ENCODE measurements around the gene MED17. TPM values are rescaled to one million over a fixed set of nuclear protein-coding genes. Genes with fewer than 3 reads are reported as not detected.

The MED17 gene
- polyA plus RNA-seq, 1 donor from 2014 or later: 82.7 TPM

GRCh38 chr11:93791493-93791892 lies 7.4 kb downstream of the MED17 start:
- Histone ChIP-seq H3F3A (ENCODE audit: insufficient read depth, low read length, poor library complexity, severe bottlenecking) (no peaks in the 10 kb centered on the region), H3K9ac (ENCODE audit: low read length) (no peak overlapping the region), H3K27me3 (ENCODE audit: insufficient read depth, low read depth, low read length) (no peaks in the 10 kb centered on the region), H3K4me3 (ENCODE audit: low read length) (no peak overlapping the region), H3K36me3 (ENCODE audit: insufficient read depth, low read length) (peaks cover 7% of the 10 kb centered on the region), H2AFZ (ENCODE audit: low read depth, low read length) (no peak overlapping the region), H3K27ac (ENCODE audit: low read length) (no peak overlapping the region), H3K9me3 (ENCODE audit: low read length) (no peaks in the 10 kb centered on the region), H3K79me2 (replicated peaks; ENCODE audit: insufficient read depth, low read length) (peaks cover 50% of the 10 kb centered on the region), H3K4me2 (ENCODE audit: low read length) (no peak overlapping the region), H3K9me2 (ENCODE audit: insufficient read depth, low read length) (no peaks in the 10 kb centered on the region), H4K20me1 (ENCODE audit: insufficient read depth) (peaks cover 18% of the 10 kb centered on the region)
- no peak for TF ChIP-seq MXI1 (conservative IDR thresholded peaks at IDR 0.05; ENCODE audit: poor library complexity, severe bottlenecking)
- no peak for TF ChIP-seq RAD21 (conservative IDR thresholded peaks at IDR 0.05)
- no peak for TF ChIP-seq EZH2 (IDR thresholded peaks at IDR 0.05; ENCODE audit: borderline replicate concordance, insufficient read depth, low read length, poor library complexity, severe bottlenecking)
- TF ChIP-seq EP300 (conservative IDR thresholded peaks at IDR 0.05; ENCODE audit: poor library complexity, severe bottlenecking): no peak
- TF ChIP-seq SMC3 (conservative IDR thresholded peaks at IDR 0.05; ENCODE audit: poor library complexity): no peak
- TF ChIP-seq TAF1 (IDR thresholded peaks at IDR 0.05; ENCODE audit: low read depth): no peak
- TF ChIP-seq POLR2AphosphoS5 (IDR thresholded peaks at IDR 0.05): no peak

GRCh38 chr11:93796441-93797231 lies 12.6 kb downstream of the MED17 start:
- Histone ChIP-seq H3F3A (ENCODE audit: insufficient read depth, low read length, poor library complexity, severe bottlenecking) (no peaks in the 10 kb centered on the region), H3K4me3 (ENCODE audit: low read length) (no peak overlapping the region), H3K36me3 (ENCODE audit: insufficient read depth, low read length) (peaks cover 9% of the 10 kb centered on the region), H2AFZ (ENCODE audit: low read depth, low read length) (no peak overlapping the region), H3K4me2 (ENCODE audit: low read length) (no peak overlapping the region), H3K9ac (ENCODE audit: low read length) (no peak overlapping the region), H3K27me3 (ENCODE audit: insufficient read depth, low read depth, low read length) (no peaks in the 10 kb centered on the region), H3K79me2 (replicated peaks; ENCODE audit: insufficient read depth, low read length) (peaks cover 21% of the 10 kb centered on the region), H4K20me1 (ENCODE audit: insufficient read depth) (no peaks in the 10 kb centered on the region), H3K9me3 (ENCODE audit: low read length) (no peaks in the 10 kb centered on the region), H3K9me2 (ENCODE audit: insufficient read depth, low read length) (no peaks in the 10 kb centered on the region), H3K27ac (ENCODE audit: low read length) (no peak overlapping the region)
- TF ChIP-seq POLR2AphosphoS5 (IDR thresholded peaks at IDR 0.05) (no peak), REST (IDR thresholded peaks at IDR 0.05; ENCODE audit: borderline replicate concordance) (no peak), SMC3 (conservative IDR thresholded peaks at IDR 0.05; ENCODE audit: poor library complexity) (no peak), TAF1 (IDR thresholded peaks at IDR 0.05; ENCODE audit: low read depth) (no peak), EP300 (conservative IDR thresholded peaks at IDR 0.05; ENCODE audit: poor library complexity, severe bottlenecking) (no peak), CTCF (IDR thresholded peaks at IDR 0.05; ENCODE audit: poor library complexity, severe bottlenecking) (no peak), EZH2 (IDR thresholded peaks at IDR 0.05; ENCODE audit: borderline replicate concordance, insufficient read depth, low read length, poor library complexity, severe bottlenecking) (no peak), RAD21 (conservative IDR thresholded peaks at IDR 0.05) (no peak), MXI1 (conservative IDR thresholded peaks at IDR 0.05; ENCODE audit: poor library complexity, severe bottlenecking) (no peak)
